Keratinocyte (primary cell): ENCODE results near the gene ANXA1. TPM values are rescaled to one million over a fixed set of nuclear protein-coding genes. Genes with fewer than 3 reads are reported as not detected.
A peak's percentile ranks its signal among the peaks of the same experiment; 100 is the strongest.

Source experiments
- DNase-seq: peaks from one replicate; pipeline ENCODE4 v3.0.0-alpha.2; 2011; ENCODE audit warnings: low read depth, missing footprints, low spot score
- FAIRE-seq: peaks from 2 replicates; lab custom pipeline; 2011; peaks lifted over from hg19 to GRCh38; lab: Jason Lieb, UNC
- H2AFZ ChIP-seq: 2 replicates; pipeline ENCODE4 v1.6.0; 2012; ENCODE audit warnings: low read length, control low read depth, inconsistent platforms; ENCODE audit not compliant: control insufficient read depth
- H3K27ac ChIP-seq: 2 replicates; pipeline ENCODE4 v1.5.1; 2011; ENCODE audit warnings: low read length; ENCODE audit not compliant: control insufficient read depth, insufficient read depth
- H3K27me3 ChIP-seq: 3 replicates; pipeline ENCODE4 v1.6.0; 2011; ENCODE audit warnings: low read length; ENCODE audit not compliant: control insufficient read depth, insufficient read depth; ENCODE audit errors: extremely low read depth
- H3K36me3 ChIP-seq, 2 experiments: 2 replicates in 1 of 2; 3 replicates in 1 of 2; pipeline ENCODE4 v1.5.1; 2011; ENCODE audit warnings: low read length in 2 of 2, mild to moderate bottlenecking in 1 of 2; ENCODE audit not compliant: control insufficient read depth in 2 of 2, insufficient read depth in 2 of 2; ENCODE audit errors: extremely low read depth in 1 of 2
- H3K4me1 ChIP-seq: 3 replicates; pipeline ENCODE4 v1.5.1; 2011; ENCODE audit warnings: low read length; ENCODE audit not compliant: control insufficient read depth, insufficient read depth; ENCODE audit errors: extremely low read depth
- H3K4me2 ChIP-seq: 3 replicates; pipeline ENCODE4 v1.6.0; 2011; ENCODE audit warnings: low read depth, low read length; ENCODE audit not compliant: control insufficient read depth, insufficient read depth; ENCODE audit errors: extremely low read depth
- H3K4me3 ChIP-seq, 3 experiments: fragments of 200-600 bp in 1 of 3; sonication (generic) in 1 of 3; 2 replicates in 2 of 3; 3 replicates in 1 of 3; pipeline ENCODE4 v1.5.1; 2011 to 2016; ENCODE audit warnings: low read length in 3 of 3, mild to moderate bottlenecking in 3 of 3, control low read depth in 2 of 3, inconsistent platforms in 1 of 3, low read depth in 1 of 3, mixed read lengths in 1 of 3, mixed run types in 1 of 3, moderate library complexity in 1 of 3; ENCODE audit not compliant: control insufficient read depth in 2 of 3, insufficient read depth in 2 of 3; ENCODE audit errors: extremely low read depth in 1 of 3
- H3K79me2 ChIP-seq: 2 replicates; pipeline ENCODE4 v1.6.0; 2012; ENCODE audit warnings: low read length; ENCODE audit not compliant: control insufficient read depth, insufficient read depth
- H3K9ac ChIP-seq: 3 replicates; pipeline ENCODE4 v1.6.0; 2011; ENCODE audit warnings: low read length; ENCODE audit not compliant: control insufficient read depth, insufficient read depth; ENCODE audit errors: extremely low read depth
- H3K9me1 ChIP-seq: 3 replicates; pipeline ENCODE4 v1.6.0; 2011; ENCODE audit warnings: low read length; ENCODE audit not compliant: control insufficient read depth, insufficient read depth; ENCODE audit errors: extremely low read depth
- H3K9me3 ChIP-seq: 2 replicates; pipeline ENCODE4 v1.5.1; 2012; ENCODE audit warnings: low read depth, low read length; ENCODE audit not compliant: control insufficient read depth
- H4K20me1 ChIP-seq: 3 replicates; pipeline ENCODE4 v1.6.0; 2011; ENCODE audit warnings: low read length; ENCODE audit not compliant: control insufficient read depth, insufficient read depth; ENCODE audit errors: extremely low read depth
- EZH2 ChIP-seq: IDR thresholded peaks from one replicate; pipeline ENCODE4 v1.6.1; 2012; ENCODE audit warnings: inconsistent platforms, mild to moderate bottlenecking, low read length, moderate library complexity
- dilution Hi-C: fragments of 300-500 bp; cut with MboI; formaldehyde crosslinking; loops from one replicate; pipeline ENCODE4 v1.7.0; 2020; ENCODE audit warnings: low sequenced_read_pairs; ENCODE audit not compliant: extremely low pct_ligation_motif_present
- polyA plus RNA-seq, 5 experiments: library from polyadenylated mRNA; depleted of rRNA in 3 of 5; stranded (reverse) in 3 of 5; stranded (forward) in 1 of 5; unstranded in 1 of 5; fragments of >200 nt; gene quantifications; 1 replicate in 1 of 5; 2 replicates in 3 of 5; 3 replicates in 1 of 5; pipeline versions ENCODE4 v1.2.1 to v1.2.3, GENCODE V29; 2011 to 2012; ENCODE audit warnings: missing spikeins in 2 of 5, low read depth in 1 of 5, low replicate concordance in 1 of 5
- TF ChIP-seq, protein P1 (sequence below), 3 experiments: IDR thresholded peaks in 1 of 3; conservative IDR thresholded peaks in 1 of 3; optimal IDR thresholded peaks in 1 of 3; 2 replicates in 2 of 3; 3 replicates in 1 of 3; pipeline versions ENCODE3 to v1.5.1; 2011; ENCODE audit warnings: low read length in 3 of 3, mild to moderate bottlenecking in 3 of 3, moderate library complexity in 2 of 3, control low read depth in 1 of 3, inconsistent platforms in 1 of 3; ENCODE audit not compliant: insufficient read depth in 2 of 3; ENCODE audit errors: extremely low read depth in 1 of 3

The ANXA1 gene
- polyA plus RNA-seq, 1 donor (not counting 4 experiments of a cell fraction or from before 2014, with no cell fraction given) = 1,449 TPM

DNA sequence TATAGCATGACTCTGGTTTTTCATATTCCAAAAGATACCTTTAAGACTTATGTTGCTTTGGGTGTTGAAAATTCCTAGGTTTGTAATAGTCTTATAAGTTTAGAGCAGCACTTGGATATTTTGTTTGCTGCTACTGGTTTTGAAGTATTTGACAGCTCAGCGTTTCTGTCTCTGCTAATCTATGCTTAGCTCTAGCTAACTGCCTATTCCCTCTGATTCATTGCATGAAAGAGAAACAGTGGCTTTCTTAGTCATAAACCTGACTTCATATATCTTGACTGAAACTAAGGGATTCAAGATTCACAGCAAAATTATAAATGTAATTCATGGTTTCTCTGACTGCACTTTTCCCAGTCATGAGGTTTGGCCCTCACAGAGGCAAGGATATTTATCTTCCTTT lies 35.6 kb upstream of the ANXA1 start:
- Histone ChIP-seq H3K36me3 (no peaks in the 10 kb centered on the region), H3K4me1 (peaks cover 19% of the 10 kb centered on the region), H4K20me1 (no peaks in the 10 kb centered on the region), H3K27ac (no peak overlapping the region), H3K9me3 (no peaks in the 10 kb centered on the region), H2AFZ (no peak overlapping the region), H3K27me3 (no peaks in the 10 kb centered on the region), H3K9ac (no peak overlapping the region), H3K4me2 (no peak overlapping the region), H3K4me3 (no peak overlapping the region), H3K79me2 (no peaks in the 10 kb centered on the region), H3K9me1 (no peaks in the 10 kb centered on the region)
- FAIRE-seq = peak; percentile 73
- DNase-seq = no peak
- no peak for TF ChIP-seq EZH2
- TF ChIP-seq, protein P1, sequence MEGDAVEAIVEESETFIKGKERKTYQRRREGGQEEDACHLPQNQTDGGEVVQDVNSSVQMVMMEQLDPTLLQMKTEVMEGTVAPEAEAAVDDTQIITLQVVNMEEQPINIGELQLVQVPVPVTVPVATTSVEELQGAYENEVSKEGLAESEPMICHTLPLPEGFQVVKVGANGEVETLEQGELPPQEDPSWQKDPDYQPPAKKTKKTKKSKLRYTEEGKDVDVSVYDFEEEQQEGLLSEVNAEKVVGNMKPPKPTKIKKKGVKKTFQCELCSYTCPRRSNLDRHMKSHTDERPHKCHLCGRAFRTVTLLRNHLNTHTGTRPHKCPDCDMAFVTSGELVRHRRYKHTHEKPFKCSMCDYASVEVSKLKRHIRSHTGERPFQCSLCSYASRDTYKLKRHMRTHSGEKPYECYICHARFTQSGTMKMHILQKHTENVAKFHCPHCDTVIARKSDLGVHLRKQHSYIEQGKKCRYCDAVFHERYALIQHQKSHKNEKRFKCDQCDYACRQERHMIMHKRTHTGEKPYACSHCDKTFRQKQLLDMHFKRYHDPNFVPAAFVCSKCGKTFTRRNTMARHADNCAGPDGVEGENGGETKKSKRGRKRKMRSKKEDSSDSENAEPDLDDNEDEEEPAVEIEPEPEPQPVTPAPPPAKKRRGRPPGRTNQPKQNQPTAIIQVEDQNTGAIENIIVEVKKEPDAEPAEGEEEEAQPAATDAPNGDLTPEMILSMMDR (optimal IDR thresholded peaks at IDR 0.05 in 1 of 3, IDR thresholded peaks at IDR 0.05 in 1 of 3, conservative IDR thresholded peaks at IDR 0.05 in 1 of 3; ENCODE audit: extremely low read depth in 1 of 3, insufficient read depth in 2 of 3, low read length in 3 of 3) = no peak
- dilution Hi-C loops = no loop called here

DNA sequence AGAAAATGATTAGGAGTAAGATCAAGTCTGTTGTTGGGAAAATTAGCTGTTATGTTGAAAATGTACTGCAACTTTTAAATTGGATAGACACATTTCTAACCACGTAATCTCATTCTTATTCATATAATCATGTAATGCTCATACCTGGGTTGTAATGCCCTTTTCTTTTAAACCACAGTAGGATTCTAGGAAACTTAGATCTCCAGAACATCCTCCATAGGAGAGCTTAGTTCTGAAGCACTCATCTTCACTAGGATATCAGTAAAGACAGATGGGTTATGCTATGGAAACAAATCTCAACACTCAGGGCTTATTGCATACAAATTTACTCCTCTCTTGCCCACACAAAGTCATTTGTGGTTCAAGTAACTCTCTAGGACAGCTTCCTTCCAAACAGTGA lies 34.8 kb upstream of the ANXA1 start:
- no peak overlapping the region for H3K9ac ChIP-seq
- H3K27me3 ChIP-seq = no peaks in the 10 kb centered on the region
- H3K27ac ChIP-seq = no peak overlapping the region
- TF ChIP-seq, protein P1 (optimal IDR thresholded peaks at IDR 0.05 in 1 of 3, IDR thresholded peaks at IDR 0.05 in 1 of 3, conservative IDR thresholded peaks at IDR 0.05 in 1 of 3; ENCODE audit: extremely low read depth in 1 of 3, insufficient read depth in 2 of 3, low read length in 3 of 3) = no peak
- TF ChIP-seq EZH2 = no peak
- no peaks in the 10 kb centered on the region for H3K9me3 ChIP-seq
- DNase-seq = no peak
- H3K4me3 ChIP-seq = no peak overlapping the region
- H4K20me1 ChIP-seq = no peaks in the 10 kb centered on the region
- H3K4me2 ChIP-seq = no peak overlapping the region
- dilution Hi-C loops = no loop called here
- H3K79me2 ChIP-seq = no peaks in the 10 kb centered on the region
- no peak for FAIRE-seq
- no peaks in the 10 kb centered on the region for H3K9me1 ChIP-seq
- peaks cover 19% of the 10 kb centered on the region for H3K4me1 ChIP-seq
- H2AFZ ChIP-seq = no peak overlapping the region
- H3K36me3 ChIP-seq = no peaks in the 10 kb centered on the region
